AG04449 (cell line): ENCODE data around the gene CCDC169.

ENCODE experiments used
- CTCF ChIA-PET: fragments of 350-600 bp; formaldehyde crosslinking; extraction: SDS; loops from one replicate; lab custom pipeline; 2021; ENCODE audit warnings: antibody characterized with exemption; lab: Yijun Ruan, JAX
- POLR2A ChIA-PET: fragments of 400-600, 350-600 bp; formaldehyde crosslinking; extraction: SDS; loops from one replicate; lab custom pipeline; 2020; ENCODE audit warnings: antibody characterized with exemption, inconsistent platforms; lab: Yijun Ruan, JAX
- DNase-seq: peaks from one replicate; pipeline ENCODE4 v3.0.0-alpha.2; 2010; ENCODE audit warnings: low read depth, low spot score
- H3K4me3 ChIP-seq: 2 replicates; pipeline ENCODE4 v1.5.1; 2011; ENCODE audit warnings: low read depth, mild to moderate bottlenecking, control low read depth, low read length
- TF ChIP-seq, protein P1 (sequence below): IDR thresholded peaks from one replicate; pipeline ENCODE4 v1.5.1; 2011; ENCODE audit warnings: mild to moderate bottlenecking, moderate library complexity, low read length, control low read depth, inconsistent platforms; ENCODE audit not compliant: insufficient read depth; ENCODE audit errors: missing control alignments

Gene CCDC169

DNA sequence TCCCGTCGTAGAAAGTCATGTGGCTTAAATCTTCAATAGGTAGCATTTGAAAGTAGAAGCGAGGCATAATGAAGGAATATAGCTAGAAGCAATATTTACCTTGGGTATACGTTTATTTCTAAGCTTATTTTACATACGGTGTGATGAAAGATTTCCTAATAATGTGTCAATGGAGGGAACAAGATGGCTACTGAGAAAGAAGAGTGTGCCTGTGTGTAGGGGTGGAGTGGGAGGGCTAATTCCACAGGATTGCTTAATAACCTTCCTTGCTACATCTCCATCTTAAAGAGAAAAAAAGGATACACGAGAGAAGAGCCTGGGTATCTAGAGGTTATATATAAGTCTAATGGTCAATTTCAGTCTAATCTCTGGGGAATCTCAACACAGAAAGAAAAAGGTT, 46.6 kb upstream of the CCDC169 start:
- DNase-seq = no peak
- no peak overlapping the region; the same call in 1 of the 2 replicates for H3K4me3 ChIP-seq
- ChIA-PET POLR2A (no interaction called here), CTCF (interaction anchor here (1.3 kb wide), 1 partner anchor 61 kb away, joined by 7 read pairs; no protein-coding TSS in a partner anchor)
- TF ChIP-seq, protein P1, sequence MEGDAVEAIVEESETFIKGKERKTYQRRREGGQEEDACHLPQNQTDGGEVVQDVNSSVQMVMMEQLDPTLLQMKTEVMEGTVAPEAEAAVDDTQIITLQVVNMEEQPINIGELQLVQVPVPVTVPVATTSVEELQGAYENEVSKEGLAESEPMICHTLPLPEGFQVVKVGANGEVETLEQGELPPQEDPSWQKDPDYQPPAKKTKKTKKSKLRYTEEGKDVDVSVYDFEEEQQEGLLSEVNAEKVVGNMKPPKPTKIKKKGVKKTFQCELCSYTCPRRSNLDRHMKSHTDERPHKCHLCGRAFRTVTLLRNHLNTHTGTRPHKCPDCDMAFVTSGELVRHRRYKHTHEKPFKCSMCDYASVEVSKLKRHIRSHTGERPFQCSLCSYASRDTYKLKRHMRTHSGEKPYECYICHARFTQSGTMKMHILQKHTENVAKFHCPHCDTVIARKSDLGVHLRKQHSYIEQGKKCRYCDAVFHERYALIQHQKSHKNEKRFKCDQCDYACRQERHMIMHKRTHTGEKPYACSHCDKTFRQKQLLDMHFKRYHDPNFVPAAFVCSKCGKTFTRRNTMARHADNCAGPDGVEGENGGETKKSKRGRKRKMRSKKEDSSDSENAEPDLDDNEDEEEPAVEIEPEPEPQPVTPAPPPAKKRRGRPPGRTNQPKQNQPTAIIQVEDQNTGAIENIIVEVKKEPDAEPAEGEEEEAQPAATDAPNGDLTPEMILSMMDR = no peak

- POLR2A ChIA-PET = no interaction called here
- no peak overlapping the region for H3K4me3 ChIP-seq
- CTCF ChIA-PET = interaction anchor here (1.1 to 1.3 kb wide), 3 partner anchors 12 to 68 kb away, joined by 3 to 7 read pairs (median 3); no protein-coding TSS in a partner anchor
- TF ChIP-seq, protein P1 = no peak
- no peak for DNase-seq
These were observed 46.2 kb upstream of the CCDC169 start for GRCh38 chr13:36343766-36344165.

GRCh38 chr13:36342715-36343114, 45.1 kb upstream of the CCDC169 start:
- ChIA-PET POLR2A (no interaction called here), CTCF (interaction anchor here (1.1 to 1.3 kb wide), 2 partner anchors 13 to 67 kb away, joined by 3 read pairs; no protein-coding TSS in a partner anchor)
- H3K4me3 ChIP-seq = no peak overlapping the region
- TF ChIP-seq, protein P1 = no peak
- no peak for DNase-seq

- H3K4me3 ChIP-seq = no peak overlapping the region
- POLR2A ChIA-PET = no interaction called here
- CTCF ChIA-PET = interaction anchor here (0.8 to 2.2 kb wide), 6 partner anchors 10 to 640 kb away, joined by 3 to 6 read pairs (median 3); no protein-coding TSS in a partner anchor
- TF ChIP-seq, protein P1 = no peak
- DNase-seq = no peak
These were observed 44.1 kb upstream of the CCDC169 start for GRCh38 chr13:36341718-36342117.

- DNase-seq = no peak
- CTCF ChIA-PET = interaction anchor here (0.9 to 2.2 kb wide), 3 partner anchors 8 to 361 kb away, joined by 4 to 6 read pairs (median 4); no protein-coding TSS in a partner anchor
- H3K4me3 ChIP-seq = no peak overlapping the region
- POLR2A ChIA-PET = no interaction called here
- TF ChIP-seq, protein P1 = no peak
These were observed 42.1 kb upstream of the CCDC169 start for GRCh38 chr13:36339600-36340155.

- H3K4me3 ChIP-seq = no peak overlapping the region
- ChIA-PET CTCF (interaction anchor here (1.6 kb wide), 1 partner anchor 8 kb away, joined by 4 read pairs; the partner anchor contains the start of gene SPART), POLR2A (no interaction called here)
- no peak for DNase-seq
- TF ChIP-seq, protein P1 = no peak
These were observed 40.5 kb upstream of the CCDC169 start for GRCh38 chr13:36337938-36338641.
